ENCODE measurements around the gene EXOC4.

DNA sequence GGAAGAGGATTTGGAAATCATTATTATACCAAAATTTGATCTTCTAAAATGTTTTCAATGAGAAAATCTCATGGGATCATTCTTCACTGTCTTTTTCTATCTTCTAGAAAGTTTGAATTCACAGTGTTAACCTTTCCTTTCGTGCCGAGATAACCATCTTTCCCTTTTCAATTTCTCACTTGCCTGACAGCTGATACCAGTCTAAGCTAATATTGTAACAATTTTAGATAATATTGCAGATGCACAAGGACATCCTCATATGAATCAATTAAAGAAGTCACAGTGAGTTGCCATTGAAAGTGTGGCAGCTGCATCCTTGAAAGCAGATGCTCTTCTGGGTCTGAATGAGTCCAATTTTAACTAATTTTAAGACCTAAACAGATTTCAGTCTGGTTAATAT, 734.7 kb downstream of the EXOC4 start:
- TF ChIP-seq CTCF (IDR thresholded peaks at IDR 0.05), result no peak
- no peak for TF ChIP-seq POLR2AphosphoS5 (IDR thresholded peaks at IDR 0.05)
- TF ChIP-seq POLR2A (IDR thresholded peaks at IDR 0.05), result no peak
